GM19239 (cell line): Measurements from ENCODE around the gene HIVEP3.
A peak's percentile ranks its signal among the peaks of the same experiment; 100 is the strongest.

ENCODE experiments used
- DNase-seq: peaks from one replicate; pipeline ENCODE4 v3.0.0; 2011; ENCODE audit warnings: low spot score; ENCODE audit not compliant: insufficient read length
- FAIRE-seq: peaks from 2 replicates; lab custom pipeline; 2011; peaks lifted over from hg19 to GRCh38; lab: Jason Lieb, UNC

Gene HIVEP3

DNA sequence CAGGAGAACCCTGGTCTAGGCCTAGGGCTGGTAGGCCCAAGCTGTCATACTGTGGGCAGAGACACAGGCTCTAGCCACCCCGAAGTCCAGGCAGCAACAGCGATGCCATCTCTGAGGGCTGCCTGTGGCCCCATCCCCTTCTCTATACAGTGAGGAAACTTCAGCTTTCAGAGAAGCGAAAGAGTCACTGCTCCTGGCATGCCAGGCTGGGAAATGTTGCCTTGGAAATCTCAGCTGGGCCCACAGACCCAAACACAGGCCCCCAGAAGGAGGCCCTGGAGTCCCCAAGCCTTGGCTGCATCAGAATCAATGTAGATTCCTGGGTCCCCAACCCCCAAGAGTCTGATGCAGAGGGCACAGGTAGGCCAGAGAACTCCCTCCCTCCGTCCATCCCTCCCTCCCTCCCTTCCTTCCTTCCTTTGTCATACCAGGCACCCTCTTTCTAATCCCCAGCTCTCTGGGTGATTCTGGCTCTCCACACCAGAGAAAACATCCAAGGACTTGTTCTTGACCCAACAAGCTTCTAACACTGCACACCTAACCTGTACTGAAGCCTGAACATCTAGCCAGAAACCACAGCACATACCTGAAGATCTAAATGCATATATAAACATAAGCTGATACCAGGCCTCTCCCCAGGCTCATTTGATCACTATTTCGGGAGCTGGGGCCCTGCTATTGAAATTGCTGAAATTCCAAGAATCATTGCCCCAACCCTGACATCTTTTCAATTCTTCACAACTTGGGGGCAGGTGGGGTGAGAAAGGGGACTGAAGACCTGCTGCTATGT, 291.0 kb downstream of the HIVEP3 start:
- DNase-seq (no peak), FAIRE-seq (no peak)

- DNase-seq: no peak
- no peak for FAIRE-seq
Observed at GRCh38 chr1:41626616-41627375, 291.9 kb downstream of the HIVEP3 start.

- DNase-seq: no peak
- no peak for FAIRE-seq
Observed at GRCh38 chr1:41626146-41626545, 292.6 kb downstream of the HIVEP3 start.

DNA sequence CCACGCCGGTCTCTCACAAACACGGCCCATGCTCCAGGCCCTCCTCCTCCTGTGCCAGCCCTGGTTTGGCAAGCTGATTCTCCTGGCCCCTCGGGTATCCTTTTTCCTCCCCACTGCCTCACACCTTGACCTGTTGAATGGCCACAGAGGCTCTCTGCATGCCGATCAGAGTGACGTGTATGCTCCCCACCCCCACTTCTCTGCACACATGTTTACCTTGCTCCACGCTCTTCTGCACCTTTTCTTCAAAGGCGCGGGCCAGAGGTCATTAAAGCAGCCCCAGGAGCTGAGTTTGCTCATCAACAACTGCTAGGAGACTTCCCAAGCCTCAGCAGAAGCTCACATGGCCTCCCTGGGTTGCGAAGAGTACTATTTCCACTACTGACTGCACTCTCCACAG, 295.0 kb downstream of the HIVEP3 start:
- DNase-seq: no peak
- FAIRE-seq: no peak

DNA sequence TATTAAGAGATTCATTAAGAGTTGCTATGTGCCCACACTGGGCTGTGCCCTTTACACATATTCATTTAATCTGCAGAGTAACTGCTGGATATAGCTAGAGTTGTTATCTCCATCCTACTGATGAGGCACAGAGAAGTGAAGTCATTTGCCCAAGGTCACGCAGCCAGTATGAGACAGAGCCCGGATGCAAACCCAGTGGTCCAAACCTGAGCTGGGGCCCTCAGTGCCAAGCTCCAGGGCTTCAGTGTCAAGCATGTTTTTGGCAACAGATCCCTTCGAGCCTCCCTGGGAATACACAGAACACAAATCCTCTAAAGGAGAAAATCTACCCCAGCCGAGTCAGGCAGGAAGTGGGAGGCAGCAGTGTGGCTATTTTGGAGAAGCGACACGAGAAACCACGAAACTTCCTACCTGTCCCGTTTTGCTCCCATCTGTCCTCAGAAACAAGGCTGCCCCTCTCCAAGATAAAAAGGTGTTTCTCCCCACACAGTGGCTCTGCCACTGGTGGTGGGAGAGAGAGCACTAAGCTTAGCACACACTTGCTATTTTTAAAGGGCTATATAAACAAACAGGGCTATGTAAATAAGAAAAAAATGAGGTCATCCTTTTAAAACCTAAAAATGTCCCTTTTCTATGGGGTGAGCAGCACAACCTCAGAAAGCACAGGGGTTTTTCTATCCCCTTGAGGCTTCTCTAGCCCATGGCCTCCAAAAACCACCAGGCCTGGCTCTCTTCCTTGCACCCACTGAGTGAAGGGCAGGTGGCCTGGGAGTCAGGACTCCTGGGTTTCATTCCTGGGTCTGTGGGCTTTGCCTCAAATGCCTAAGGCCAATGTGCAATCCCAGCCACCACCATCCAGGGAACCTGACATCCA, 295.6 kb downstream of the HIVEP3 start:
- FAIRE-seq: peak; percentile 94

DNA sequence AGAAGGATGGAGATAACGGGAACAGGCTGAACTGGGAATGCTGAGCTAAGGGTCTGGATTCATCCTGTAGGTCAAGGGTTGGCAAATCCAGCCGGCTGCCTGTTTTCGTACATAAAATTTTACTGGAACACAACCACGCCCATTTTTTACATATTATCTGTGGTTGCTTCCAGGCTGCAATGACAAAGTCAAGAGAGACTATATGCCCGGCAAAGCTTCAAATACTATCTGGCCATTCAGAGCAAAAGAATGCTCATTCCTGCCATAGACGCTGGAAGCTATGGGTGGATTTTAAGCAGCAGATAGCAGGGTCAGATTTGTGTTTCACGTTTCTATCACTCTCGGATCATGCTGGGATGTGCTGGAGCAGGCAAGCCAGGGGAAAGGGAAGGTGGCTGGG, 296.3 kb downstream of the HIVEP3 start:
- no peak for FAIRE-seq

More for the DNA sequence above, 295.6 kb downstream of the HIVEP3 start:
- peak; percentile 67 for DNase-seq

DNA sequence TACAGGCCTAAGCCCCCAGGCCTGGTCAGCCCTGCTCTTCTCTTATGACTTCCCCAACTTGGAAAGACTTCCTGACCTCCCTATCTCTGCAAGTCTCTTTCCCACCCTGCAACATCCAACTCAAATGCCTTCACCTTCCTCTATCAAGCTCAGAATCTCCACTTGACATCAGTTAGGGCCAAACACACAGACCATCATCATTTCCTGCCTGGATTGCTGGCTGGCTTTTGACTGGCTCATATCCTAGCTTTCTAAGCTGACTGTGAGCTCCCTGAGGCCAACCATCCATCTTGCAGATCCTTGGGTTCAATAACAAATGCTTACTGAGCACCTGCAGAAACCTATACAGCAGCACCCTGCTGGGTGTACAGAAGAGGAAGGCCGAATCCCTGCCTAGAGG, 296.9 kb downstream of the HIVEP3 start:
- FAIRE-seq (no peak), DNase-seq (no peak)

More for the DNA sequence above, 296.3 kb downstream of the HIVEP3 start:
- no peak for DNase-seq

- DNase-seq (no peak), FAIRE-seq (no peak)
Observed at GRCh38 chr1:41621256-41621655, 297.5 kb downstream of the HIVEP3 start.

GRCh38 chr1:41620365-41621169, 298.2 kb downstream of the HIVEP3 start:
- FAIRE-seq: no peak
- DNase-seq: no peak

DNA sequence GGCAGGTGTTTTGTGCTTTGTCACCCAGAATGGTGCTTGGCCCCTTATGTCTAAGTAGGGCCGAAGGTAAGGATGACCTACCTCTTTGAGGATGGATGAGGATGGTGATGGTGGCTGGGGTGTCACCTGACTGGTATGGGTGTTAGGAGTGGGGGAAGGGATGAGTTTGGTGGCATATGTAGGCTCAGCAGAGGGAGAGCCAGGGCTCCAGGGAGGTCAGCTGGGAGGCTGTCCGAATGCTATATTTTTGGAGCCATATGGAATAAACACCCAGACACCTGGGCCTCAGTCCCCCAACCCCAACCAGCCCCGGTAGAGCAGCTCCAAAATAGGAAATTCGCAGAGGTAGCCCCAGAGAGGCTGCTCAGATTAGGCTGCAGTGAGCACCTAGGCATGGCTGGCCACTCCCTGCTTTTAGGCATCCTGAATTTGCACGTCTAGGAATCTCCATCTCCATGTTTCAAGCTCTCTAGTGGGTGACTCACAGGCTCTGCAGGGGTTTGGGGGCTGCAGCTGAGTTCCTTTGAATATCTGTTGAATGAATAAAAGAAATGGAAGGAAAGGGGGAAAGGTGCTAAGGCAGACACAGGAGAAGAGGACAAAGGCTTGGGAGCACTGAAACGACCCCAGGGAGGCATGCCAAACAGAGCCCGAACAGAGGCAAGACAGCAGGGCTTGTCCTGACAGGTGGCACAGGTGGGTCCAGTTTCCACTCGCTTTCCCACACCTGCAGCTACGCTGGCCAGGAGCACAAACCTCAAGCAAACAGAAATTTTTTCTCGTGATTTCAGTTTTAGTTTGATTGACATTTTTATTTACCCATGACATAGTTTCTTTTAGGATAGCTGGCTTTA, 299.0 kb downstream of the HIVEP3 start:
- DNase-seq (no peak), FAIRE-seq (no peak)

GRCh38 chr1:41618871-41619270, 299.9 kb downstream of the HIVEP3 start:
- FAIRE-seq: no peak
- DNase-seq: no peak

DNA sequence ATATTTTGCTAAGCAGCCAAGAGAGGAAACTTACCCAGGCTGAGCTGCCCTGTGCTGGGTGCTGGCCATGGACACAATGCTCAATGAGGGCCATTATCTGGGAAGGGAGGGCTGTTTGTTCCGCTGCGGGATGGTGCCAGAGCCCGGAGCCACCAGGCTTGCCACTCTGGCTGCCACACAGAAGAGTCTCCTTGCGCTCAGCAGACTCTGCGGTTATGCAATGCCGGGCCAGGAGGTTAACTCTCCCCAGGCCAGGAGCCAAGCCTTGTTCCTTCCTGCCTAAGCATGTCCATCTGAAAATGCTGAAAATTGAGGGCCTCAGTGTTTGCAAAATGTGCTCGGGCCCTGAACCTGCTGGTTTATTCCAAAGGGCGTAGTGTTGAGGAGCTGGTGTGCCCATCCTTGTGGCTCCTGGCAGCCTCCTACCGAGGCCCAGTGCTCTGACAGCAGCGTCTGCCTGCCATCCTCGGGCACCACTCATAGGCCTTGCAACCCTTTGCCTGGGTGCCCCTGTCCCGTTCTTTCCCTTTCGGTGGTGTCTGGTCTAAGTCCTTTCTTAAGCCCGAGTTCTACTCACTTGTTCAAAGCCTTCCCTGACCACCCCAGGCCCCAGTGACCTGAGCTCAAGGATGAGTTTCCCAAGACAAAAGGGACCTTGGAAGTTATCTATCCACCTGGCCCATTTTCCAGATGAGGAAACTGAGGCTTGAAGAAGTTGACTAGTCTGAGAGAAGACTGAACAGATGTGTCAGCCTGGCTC, 300.5 kb downstream of the HIVEP3 start:
- DNase-seq: no peak
- FAIRE-seq: no peak

- no peak for FAIRE-seq
Observed at GRCh38 chr1:41617336-41617735, 301.4 kb downstream of the HIVEP3 start.

DNA sequence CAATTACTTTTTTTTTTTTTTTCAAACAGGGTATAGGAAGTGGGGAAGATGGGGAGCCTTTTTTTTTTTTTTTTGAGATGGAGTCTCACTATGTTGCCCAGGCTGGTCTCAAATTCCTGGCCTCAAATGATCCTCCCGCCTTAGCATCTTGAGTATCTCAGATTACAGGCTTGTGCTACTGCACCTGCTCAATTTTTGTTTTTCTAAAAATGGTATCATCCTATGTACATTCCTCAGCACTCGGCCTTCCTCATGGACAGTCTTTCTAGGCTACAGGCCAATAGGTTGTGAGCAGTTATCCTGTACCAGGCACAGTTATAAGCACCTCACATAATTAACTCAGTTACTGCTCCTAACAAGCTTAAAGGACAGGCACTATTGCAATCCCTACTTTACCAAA, 302.2 kb downstream of the HIVEP3 start:
- no peak for DNase-seq
- no peak for FAIRE-seq

More at GRCh38 chr1:41617336-41617735, 301.4 kb downstream of the HIVEP3 start:
- no peak for DNase-seq

GRCh38 chr1:41615981-41616380, 302.7 kb downstream of the HIVEP3 start:
- DNase-seq (no peak), FAIRE-seq (no peak)

GRCh38 chr1:41615316-41615715, 303.4 kb downstream of the HIVEP3 start:
- DNase-seq: no peak
- FAIRE-seq: no peak

DNA sequence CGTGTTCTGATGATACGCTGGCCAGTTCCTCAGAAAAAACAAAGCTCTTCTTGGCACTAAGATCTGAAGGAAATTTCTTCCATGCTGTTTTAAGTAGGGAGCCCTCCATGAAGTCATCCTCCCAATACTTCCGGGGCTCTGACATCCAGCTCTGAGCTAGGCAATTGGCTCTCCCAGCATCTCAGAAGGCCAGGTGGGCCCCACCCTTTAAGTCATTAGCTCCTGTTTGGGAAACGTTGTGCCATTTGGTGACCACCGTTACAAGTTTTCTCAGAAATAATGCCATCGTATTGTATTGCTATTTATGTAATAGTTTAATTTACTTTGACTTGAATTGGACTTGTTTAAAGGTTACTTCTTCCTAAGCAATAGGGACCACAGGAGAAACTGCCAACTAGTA, 303.9 kb downstream of the HIVEP3 start:
- DNase-seq: no peak
- no peak for FAIRE-seq
